GM12878 (cell line): ENCODE measurements around the gene ZFP36. TPM values are rescaled to one million over a fixed set of nuclear protein-coding genes. Genes with fewer than 3 reads are reported as not detected.

Experiments used
- BRCA1 ChIP-seq: IDR thresholded peaks from 2 replicates; pipeline ENCODE4 v1.6.1; 2011; ENCODE audit warnings: low read depth, low read length, improper control_type of control experiment
- CHD2 ChIP-seq: IDR thresholded peaks from 2 replicates; pipeline ENCODE4 v1.6.1; 2011; ENCODE audit warnings: low read depth, low read length, improper control_type of control experiment, borderline replicate concordance
- CREB1 ChIP-seq: IDR thresholded peaks from 2 replicates; pipeline ENCODE4 v1.6.1; 2012; ENCODE audit warnings: low read depth, mild to moderate bottlenecking, inconsistent platforms
- CREM ChIP-seq: IDR thresholded peaks from 2 replicates; pipeline ENCODE4 v1.6.1; 2014; ENCODE audit warnings: antibody characterized with exemption, low read depth
- EGR1 ChIP-seq, 2 experiments: IDR thresholded peaks; 1 replicate in 1 of 2; 2 replicates in 1 of 2; pipeline ENCODE4 v1.6.1; 2011 to 2012; ENCODE audit warnings: low read depth in 2 of 2, low read length in 2 of 2, borderline replicate concordance in 1 of 2, mild to moderate bottlenecking in 1 of 2, moderate library complexity in 1 of 2
- ETV6 ChIP-seq, 2 experiments: fragments of 450-650 bp in 1 of 2; IDR thresholded peaks in 1 of 2; conservative IDR thresholded peaks in 1 of 2; 2 replicates each; pipeline ENCODE4 v1.6.1; 2014; ENCODE audit warnings: antibody characterized with exemption in 1 of 2, borderline replicate concordance in 1 of 2, low read depth in 1 of 2, mild to moderate bottlenecking in 1 of 2, moderate library complexity in 1 of 2
- MEF2B ChIP-seq: fragments of 450-650 bp; IDR thresholded peaks from 2 replicates; pipeline ENCODE4 v1.6.1; 2018; ENCODE audit warnings: mild to moderate bottlenecking, moderate library complexity; ENCODE audit not compliant: partially characterized antibody, poor library complexity, severe bottlenecking
- MYC ChIP-seq: IDR thresholded peaks from 2 replicates; pipeline ENCODE4 v1.6.1; 2011; ENCODE audit warnings: mild to moderate bottlenecking, low read length, moderate library complexity, inconsistent platforms; ENCODE audit not compliant: insufficient read depth, insufficient replicate concordance, insufficient read length, severe bottlenecking
- NR2C1 ChIP-seq: fragments of 450-650 bp; IDR thresholded peaks from 2 replicates; pipeline ENCODE4 v1.6.1; 2017; ENCODE audit warnings: antibody characterized with exemption, mild to moderate bottlenecking, moderate library complexity
- RAD51 ChIP-seq: fragments of 450-650 bp; IDR thresholded peaks from 2 replicates; pipeline ENCODE4 v1.6.1; 2016; ENCODE audit warnings: moderate library complexity, mild to moderate bottlenecking, inconsistent platforms
- RELA ChIP-seq: fragments of 450-650 bp; IDR thresholded peaks from 2 replicates; pipeline ENCODE4 v1.8.0; 2014; ENCODE audit warnings: borderline replicate concordance; ENCODE audit not compliant: partially characterized antibody
- SIN3A ChIP-seq: IDR thresholded peaks from 2 replicates; pipeline ENCODE4 v1.6.1; 2012; ENCODE audit warnings: low read depth, low read length, improper control_type of control experiment
- TBL1XR1 ChIP-seq: IDR thresholded peaks from 2 replicates; pipeline ENCODE4 v1.6.1; 2012; ENCODE audit warnings: low read depth, low read length, improper control_type of control experiment
- ZNF207 ChIP-seq: fragments of 450-650 bp; IDR thresholded peaks from 2 replicates; pipeline ENCODE4 v1.6.1; 2014; ENCODE audit warnings: antibody characterized with exemption, mild to moderate bottlenecking, borderline replicate concordance
- polyA plus RNA-seq, 11 experiments: library from polyadenylated mRNA; depleted of rRNA in 4 of 11; unstranded in 6 of 11; stranded (reverse) in 5 of 11; fragments of >200 nt; fragmentation: Nextera tagmentation in 4 of 11; fragmentation: Illumina TruSeq in 1 of 11; extraction: Ambion mirVana in 4 of 11; extraction: Trizol in 1 of 11; gene quantifications; 1 replicate in 1 of 11; 2 replicates in 10 of 11; pipeline versions ENCODE4 v1.2.1 to v1.2.3, GENCODE V29; 2011 to 2016; ENCODE audit warnings: inconsistent platforms in 2 of 11, missing spikeins in 2 of 11, low read depth in 1 of 11
- total RNA-seq, 4 experiments: library from RNA; depleted of rRNA in 3 of 4; stranded (reverse); fragments of >200 nt in 3 of 4; fragmentation: Illumina TruSeq in 1 of 4; extraction: Trizol in 1 of 4; gene quantifications; 2 replicates each; pipeline versions ENCODE4 v1.2.1 to v1.2.3, GENCODE V29; 2013 to 2021
- TF ChIP-seq, protein P1 (sequence below): fragments of 450-650 bp; IDR thresholded peaks from 2 replicates; pipeline ENCODE4 v1.6.1; 2017; ENCODE audit warnings: mild to moderate bottlenecking, moderate library complexity
- TF ChIP-seq, protein P2 (sequence below): IDR thresholded peaks from 2 replicates; pipeline ENCODE4 v1.6.1; 2012; ENCODE audit warnings: low read depth, low read length, improper control_type of control experiment
- TF ChIP-seq, protein P3 (sequence below): IDR thresholded peaks from 2 replicates; pipeline ENCODE4 v1.6.1; 2011; ENCODE audit warnings: borderline replicate concordance, low read depth, mild to moderate bottlenecking, moderate library complexity, low read length; ENCODE audit not compliant: insufficient read depth, poor library complexity, severe bottlenecking
- TF ChIP-seq, protein P4 (sequence below): fragments of 450-650 bp; conservative IDR thresholded peaks from 2 replicates; pipeline ENCODE4 v1.6.1; 2017; ENCODE audit warnings: mild to moderate bottlenecking, moderate library complexity

Gene ZFP36
- total and polyA plus RNA-seq, 10 of the 15 experiments (the other 5 are each of a cell fraction or from before 2014, with no cell fraction given): 5.3 to 55.0 (median 18.1) TPM

DNA sequence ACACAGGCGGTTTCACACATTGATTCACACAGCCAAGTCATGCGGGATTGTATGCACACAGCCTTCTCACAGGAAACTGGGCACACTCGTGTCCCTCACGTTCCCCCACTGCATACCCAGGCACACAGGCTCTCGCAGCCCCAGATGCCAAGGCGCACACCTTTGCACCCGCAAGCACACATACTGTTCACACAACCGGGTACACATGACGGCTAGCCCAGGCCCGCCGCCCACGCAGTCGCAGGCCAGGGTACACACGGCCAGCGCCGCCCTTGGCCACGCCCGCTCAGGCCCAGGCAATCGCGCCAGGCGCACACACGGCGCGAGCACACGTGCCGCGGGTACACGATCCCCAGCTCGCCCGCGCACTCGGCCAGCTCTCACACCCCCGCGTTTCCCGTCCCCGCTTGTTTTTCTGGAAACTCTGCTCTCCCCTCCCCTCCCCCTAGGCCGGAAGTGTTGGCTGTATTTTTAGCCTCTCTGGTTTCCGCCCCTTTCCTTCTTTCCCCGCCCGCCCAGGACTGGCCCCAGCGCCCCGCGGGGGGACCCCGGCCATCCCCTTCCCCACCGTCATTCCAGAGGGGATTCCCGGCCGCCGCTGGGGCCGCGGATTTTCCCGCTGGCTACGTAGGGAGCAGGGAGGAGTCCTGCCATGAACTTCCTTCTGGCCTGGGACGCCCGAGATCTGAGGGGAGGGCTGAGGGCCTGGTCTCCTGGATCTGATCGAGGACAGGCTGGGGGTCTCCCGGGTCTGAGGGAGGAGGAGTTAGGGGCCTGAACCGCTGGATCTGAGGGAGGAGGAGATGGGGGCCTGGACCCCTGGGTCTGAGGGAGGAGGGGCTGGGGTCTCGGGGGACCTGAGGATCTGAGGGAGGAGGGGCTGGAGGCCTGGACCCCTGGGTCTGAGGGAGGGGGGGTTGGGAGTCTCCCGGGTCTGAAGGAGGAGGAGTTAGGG, 4.0 kb upstream of the ZFP36 start (continued):
- TF ChIP-seq MEF2B: peak; percentile 82
- TF ChIP-seq CREB1: no peak
- TF ChIP-seq TBL1XR1: peak; percentile 97
- TF ChIP-seq ETV6 (conservative IDR thresholded peaks at IDR 0.05 in 1 of 2, IDR thresholded peaks at IDR 0.05 in 1 of 2; ENCODE audit: borderline replicate concordance in 1 of 2, low read depth in 1 of 2): peak in 1 of 2 experiments; percentile 48; a peak in 1 of 4 replicates
- no peak for TF ChIP-seq RAD51
- peak; percentile 92 for TF ChIP-seq ZNF207
- TF ChIP-seq RELA: peak; percentile 42
- TF ChIP-seq, protein P1, sequence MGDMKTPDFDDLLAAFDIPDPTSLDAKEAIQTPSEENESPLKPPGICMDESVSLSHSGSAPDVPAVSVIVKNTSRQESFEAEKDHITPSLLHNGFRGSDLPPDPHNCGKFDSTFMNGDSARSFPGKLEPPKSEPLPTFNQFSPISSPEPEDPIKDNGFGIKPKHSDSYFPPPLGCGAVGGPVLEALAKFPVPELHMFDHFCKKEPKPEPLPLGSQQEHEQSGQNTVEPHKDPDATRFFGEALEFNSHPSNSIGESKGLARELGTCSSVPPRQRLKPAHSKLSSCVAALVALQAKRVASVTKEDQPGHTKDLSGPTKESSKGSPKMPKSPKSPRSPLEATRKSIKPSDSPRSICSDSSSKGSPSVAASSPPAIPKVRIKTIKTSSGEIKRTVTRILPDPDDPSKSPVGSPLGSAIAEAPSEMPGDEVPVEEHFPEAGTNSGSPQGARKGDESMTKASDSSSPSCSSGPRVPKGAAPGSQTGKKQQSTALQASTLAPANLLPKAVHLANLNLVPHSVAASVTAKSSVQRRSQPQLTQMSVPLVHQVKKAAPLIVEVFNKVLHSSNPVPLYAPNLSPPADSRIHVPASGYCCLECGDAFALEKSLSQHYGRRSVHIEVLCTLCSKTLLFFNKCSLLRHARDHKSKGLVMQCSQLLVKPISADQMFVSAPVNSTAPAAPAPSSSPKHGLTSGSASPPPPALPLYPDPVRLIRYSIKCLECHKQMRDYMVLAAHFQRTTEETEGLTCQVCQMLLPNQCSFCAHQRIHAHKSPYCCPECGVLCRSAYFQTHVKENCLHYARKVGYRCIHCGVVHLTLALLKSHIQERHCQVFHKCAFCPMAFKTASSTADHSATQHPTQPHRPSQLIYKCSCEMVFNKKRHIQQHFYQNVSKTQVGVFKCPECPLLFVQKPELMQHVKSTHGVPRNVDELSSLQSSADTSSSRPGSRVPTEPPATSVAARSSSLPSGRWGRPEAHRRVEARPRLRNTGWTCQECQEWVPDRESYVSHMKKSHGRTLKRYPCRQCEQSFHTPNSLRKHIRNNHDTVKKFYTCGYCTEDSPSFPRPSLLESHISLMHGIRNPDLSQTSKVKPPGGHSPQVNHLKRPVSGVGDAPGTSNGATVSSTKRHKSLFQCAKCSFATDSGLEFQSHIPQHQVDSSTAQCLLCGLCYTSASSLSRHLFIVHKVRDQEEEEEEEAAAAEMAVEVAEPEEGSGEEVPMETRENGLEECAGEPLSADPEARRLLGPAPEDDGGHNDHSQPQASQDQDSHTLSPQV: 0 out of 2 replicates have a peak, but pooled peaks have one; percentile 20
- peak; percentile 94 for TF ChIP-seq MYC
- TF ChIP-seq, protein P2, sequence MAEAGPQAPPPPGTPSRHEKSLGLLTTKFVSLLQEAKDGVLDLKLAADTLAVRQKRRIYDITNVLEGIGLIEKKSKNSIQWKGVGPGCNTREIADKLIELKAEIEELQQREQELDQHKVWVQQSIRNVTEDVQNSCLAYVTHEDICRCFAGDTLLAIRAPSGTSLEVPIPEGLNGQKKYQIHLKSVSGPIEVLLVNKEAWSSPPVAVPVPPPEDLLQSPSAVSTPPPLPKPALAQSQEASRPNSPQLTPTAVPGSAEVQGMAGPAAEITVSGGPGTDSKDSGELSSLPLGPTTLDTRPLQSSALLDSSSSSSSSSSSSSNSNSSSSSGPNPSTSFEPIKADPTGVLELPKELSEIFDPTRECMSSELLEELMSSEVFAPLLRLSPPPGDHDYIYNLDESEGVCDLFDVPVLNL: peak; percentile 8; the same call in 1 of the 2 replicates
- peak; percentile 19; the same call in 1 of the 2 replicates for TF ChIP-seq CREM
- TF ChIP-seq, protein P3, sequence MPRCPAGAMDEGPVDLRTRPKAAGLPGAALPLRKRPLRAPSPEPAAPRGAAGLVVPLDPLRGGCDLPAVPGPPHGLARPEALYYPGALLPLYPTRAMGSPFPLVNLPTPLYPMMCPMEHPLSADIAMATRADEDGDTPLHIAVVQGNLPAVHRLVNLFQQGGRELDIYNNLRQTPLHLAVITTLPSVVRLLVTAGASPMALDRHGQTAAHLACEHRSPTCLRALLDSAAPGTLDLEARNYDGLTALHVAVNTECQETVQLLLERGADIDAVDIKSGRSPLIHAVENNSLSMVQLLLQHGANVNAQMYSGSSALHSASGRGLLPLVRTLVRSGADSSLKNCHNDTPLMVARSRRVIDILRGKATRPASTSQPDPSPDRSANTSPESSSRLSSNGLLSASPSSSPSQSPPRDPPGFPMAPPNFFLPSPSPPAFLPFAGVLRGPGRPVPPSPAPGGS: peak; percentile 63
- TF ChIP-seq CHD2: peak; percentile 82; the same call in 1 of the 2 replicates
- TF ChIP-seq EGR1 (IDR thresholded peaks at IDR 0.05; ENCODE audit: borderline replicate concordance in 1 of 2, low read depth in 2 of 2, low read length in 2 of 2): peak; percentile 89 to 99
- 0 out of 2 replicates have a peak, but pooled peaks have one; percentile 9 for TF ChIP-seq BRCA1
- TF ChIP-seq NR2C1: no peak
- TF ChIP-seq, protein P4, sequence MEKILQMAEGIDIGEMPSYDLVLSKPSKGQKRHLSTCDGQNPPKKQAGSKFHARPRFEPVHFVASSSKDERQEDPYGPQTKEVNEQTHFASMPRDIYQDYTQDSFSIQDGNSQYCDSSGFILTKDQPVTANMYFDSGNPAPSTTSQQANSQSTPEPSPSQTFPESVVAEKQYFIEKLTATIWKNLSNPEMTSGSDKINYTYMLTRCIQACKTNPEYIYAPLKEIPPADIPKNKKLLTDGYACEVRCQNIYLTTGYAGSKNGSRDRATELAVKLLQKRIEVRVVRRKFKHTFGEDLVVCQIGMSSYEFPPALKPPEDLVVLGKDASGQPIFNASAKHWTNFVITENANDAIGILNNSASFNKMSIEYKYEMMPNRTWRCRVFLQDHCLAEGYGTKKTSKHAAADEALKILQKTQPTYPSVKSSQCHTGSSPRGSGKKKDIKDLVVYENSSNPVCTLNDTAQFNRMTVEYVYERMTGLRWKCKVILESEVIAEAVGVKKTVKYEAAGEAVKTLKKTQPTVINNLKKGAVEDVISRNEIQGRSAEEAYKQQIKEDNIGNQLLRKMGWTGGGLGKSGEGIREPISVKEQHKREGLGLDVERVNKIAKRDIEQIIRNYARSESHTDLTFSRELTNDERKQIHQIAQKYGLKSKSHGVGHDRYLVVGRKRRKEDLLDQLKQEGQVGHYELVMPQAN: peak; percentile 14; the same call in 1 of the 2 replicates
- TF ChIP-seq SIN3A: peak; percentile 29; the same call in 1 of the 2 replicates
